Common myeloid progenitor, CD34-positive (primary cell): Measurements from ENCODE around the gene WDR1.

Source experiments
- CTCF ChIA-PET: fragments of 350-600 bp; sonication (Branson Sonifier 250); formaldehyde crosslinking; loops from one replicate; lab custom pipeline; 2021; ENCODE audit warnings: antibody characterized with exemption; lab: Charles Lee
- POLR2A ChIA-PET: fragments of 350-600 bp; sonication (Branson Sonifier 250); formaldehyde crosslinking; loops from one replicate; lab custom pipeline; 2021; ENCODE audit warnings: antibody characterized with exemption; lab: Charles Lee
- DNase-seq, 3 donors: peaks; one replicate each; pipeline versions ENCODE4 v3.0.0 to v3.0.0-alpha.2; 2013
- H3K27ac ChIP-seq, 2 experiments: 1 replicate in 1 of 2; 2 replicates in 1 of 2; pipeline ENCODE4 v1.7.0; 2013; ENCODE audit warnings: inconsistent platforms in 2 of 2, low read length in 2 of 2, mild to moderate bottlenecking in 2 of 2, low read depth in 1 of 2, moderate library complexity in 1 of 2; ENCODE audit not compliant: severe bottlenecking in 2 of 2, insufficient read depth in 1 of 2, poor library complexity in 1 of 2
- H3K27me3 ChIP-seq, 5 experiments: replicated peaks in 2 of 5; 1 replicate in 3 of 5; 2 replicates in 2 of 5; pipeline versions ENCODE4 v1.6.1 to v1.7.0; 2013; ENCODE audit warnings: low read length in 4 of 5, mild to moderate bottlenecking in 2 of 5, moderate library complexity in 2 of 5, inconsistent platforms in 1 of 5; ENCODE audit not compliant: insufficient read depth in 5 of 5, control insufficient read depth in 4 of 5
- H3K36me3 ChIP-seq, 4 experiments: 1 replicate in 2 of 4; 2 replicates in 2 of 4; pipeline versions ENCODE4 v1.6.1 to v1.7.0; 2013; ENCODE audit warnings: low read length in 3 of 4, control low read depth in 1 of 4, mild to moderate bottlenecking in 1 of 4; ENCODE audit not compliant: control insufficient read depth in 4 of 4, insufficient read depth in 4 of 4
- H3K4me1 ChIP-seq, 4 experiments: 1 replicate in 3 of 4; 2 replicates in 1 of 4; pipeline versions ENCODE4 v1.6.1 to v1.7.1; 2013; ENCODE audit warnings: low read length in 3 of 4, mild to moderate bottlenecking in 3 of 4, control low read depth in 1 of 4, inconsistent platforms in 1 of 4, moderate library complexity in 1 of 4; ENCODE audit not compliant: control insufficient read depth in 4 of 4, insufficient read depth in 4 of 4; ENCODE audit errors: control extremely low read depth in 1 of 4
- H3K4me3 ChIP-seq, 7 experiments: 1 replicate in 4 of 7; 2 replicates in 3 of 7; pipeline versions ENCODE4 v1.5.1 to v1.7.0; 2013; ENCODE audit warnings: mild to moderate bottlenecking in 7 of 7, low read length in 6 of 7, moderate library complexity in 6 of 7, inconsistent platforms in 2 of 7, low read depth in 2 of 7, control low read depth in 1 of 7; ENCODE audit not compliant: insufficient read depth in 4 of 7, control insufficient read depth in 1 of 7; ENCODE audit errors: extremely low read depth in 1 of 7
- H3K9me3 ChIP-seq, 5 experiments: 1 replicate in 4 of 5; 2 replicates in 1 of 5; pipeline versions ENCODE4 v1.6.1 to v1.7.1; 2013; ENCODE audit warnings: low read length in 4 of 5, mild to moderate bottlenecking in 2 of 5, inconsistent platforms in 1 of 5, low read depth in 1 of 5, moderate library complexity in 1 of 5; ENCODE audit not compliant: control insufficient read depth in 4 of 5, insufficient read depth in 2 of 5; ENCODE audit errors: control extremely low read depth in 1 of 5
- WGBS: methylation state at CpG from one replicate; pipeline ENCODE4 v1.1.5; 2013; ENCODE audit not compliant: insufficient coverage; 5-methylcytosine and 5-hydroxymethylcytosine counted together

The WDR1 gene

GRCh38 chr4:10104991-10105276, 11.7 kb downstream of the WDR1 start:
- CTCF ChIA-PET = interaction anchor here (0.9 to 2.7 kb wide), 3 partner anchors 10 to 53 kb away, joined by 3 to 11 read pairs (median 4); no protein-coding TSS in a partner anchor
- POLR2A ChIA-PET = no interaction called here

GRCh38 chr4:10104211-10104990, 12.2 kb downstream of the WDR1 start:
- CTCF ChIA-PET = interaction anchor here (0.6 to 2.7 kb wide), 6 partner anchors 9 to 54 kb away, joined by 3 to 12 read pairs (median 4); no protein-coding TSS in a partner anchor
- Histone ChIP-seq H3K27me3 (no peaks in the 10 kb centered on the region), H3K36me3 (peaks cover 5 to 86% (median 50%) of the 10 kb centered on the region in 4 experiments), H3K27ac (peak overlapping the region; percentile 5 to 38), H3K4me1 (peaks cover 2 to 53% (median 43%) of the 10 kb centered on the region in 4 experiments), H3K9me3 (no peaks in the 10 kb centered on the region), H3K4me3 (no peak overlapping the region)
- 95% methylated on average over 10 of the region's 11 CpGs for WGBS
- POLR2A ChIA-PET = interaction anchor here (1.4 kb wide), 1 partner anchor 13 kb away, joined by 5 read pairs; no protein-coding TSS in a partner anchor
- no peak for DNase-seq

More at GRCh38 chr4:10104991-10105276, 11.7 kb downstream of the WDR1 start:
- Histone ChIP-seq H3K9me3 (no peaks in the 10 kb centered on the region), H3K4me1 (peaks cover 2 to 48% (median 41%) of the 10 kb centered on the region in 4 experiments), H3K27ac (peak overlapping the region; percentile 5 to 38), H3K27me3 (no peaks in the 10 kb centered on the region), H3K36me3 (peaks cover 5 to 86% (median 50%) of the 10 kb centered on the region in 4 experiments), H3K4me3 (no peak overlapping the region)
- WGBS = 97% methylated on average over 6 of the region's 6 CpGs
- DNase-seq = no peak

GRCh38 chr4:10102474-10103332, 13.9 kb downstream of the WDR1 start:
- peaks cover 2 to 66% (median 55%) of the 10 kb centered on the region in 4 experiments for H3K4me1 ChIP-seq
- H3K9me3 ChIP-seq = no peaks in the 10 kb centered on the region
- ChIA-PET POLR2A (interaction anchor here (1.2 to 1.4 kb wide), 2 partner anchors 10 to 14 kb away, joined by 3 to 5 read pairs; no protein-coding TSS in a partner anchor), CTCF (interaction anchor here (1.5 to 2.7 kb wide), 4 partner anchors 7 to 28 kb away, joined by 3 to 12 read pairs (median 9); no protein-coding TSS in a partner anchor)
- H3K27me3 ChIP-seq = no peaks in the 10 kb centered on the region
- DNase-seq = no peak
- no peak overlapping the region for H3K27ac ChIP-seq
- H3K36me3 ChIP-seq = peaks cover 5 to 85% (median 51%) of the 10 kb centered on the region in 4 experiments
- 96% methylated on average over 9 of the region's 13 CpGs for WGBS
- no peak overlapping the region for H3K4me3 ChIP-seq

- 95% methylated on average over 14 of the region's 14 CpGs for WGBS
- Histone ChIP-seq H3K9me3 (no peaks in the 10 kb centered on the region), H3K36me3 (peaks cover 11 to 86% (median 52%) of the 10 kb centered on the region in 4 experiments), H3K27me3 (no peaks in the 10 kb centered on the region), H3K27ac (peak overlapping the region in 1 of 2 experiments; percentile 9), H3K4me3 (no peak overlapping the region), H3K4me1 (peaks cover 2 to 67% (median 56%) of the 10 kb centered on the region in 4 experiments)
- ChIA-PET POLR2A (interaction anchor here (1.2 to 2.0 kb wide), 2 partner anchors 11 to 15 kb away, joined by 3 to 6 read pairs; partner anchors contain the start of gene WDR1), CTCF (interaction anchor here (0.9 to 2.5 kb wide), 4 partner anchors 10 to 302 kb away, joined by 3 to 12 read pairs (median 5); no protein-coding TSS in a partner anchor)
- DNase-seq = no peak
Measured at GRCh38 chr4:10101671-10102473, 14.7 kb downstream of the WDR1 start.

GRCh38 chr4:10100734-10101216, 15.8 kb downstream of the WDR1 start:
- Histone ChIP-seq H3K4me3 (peak overlapping the region in 1 of 7 experiments; percentile 16), H3K36me3 (peaks cover 11 to 84% (median 54%) of the 10 kb centered on the region in 4 experiments), H3K27me3 (no peaks in the 10 kb centered on the region), H3K4me1 (peaks cover 4 to 70% (median 60%) of the 10 kb centered on the region in 4 experiments), H3K9me3 (no peaks in the 10 kb centered on the region), H3K27ac (peak overlapping the region in 1 of 2 experiments; percentile 9)
- peak in 2 of 3 donors; percentile 40 to 55 for DNase-seq
- CTCF ChIA-PET = interaction anchor here (1.8 kb wide), 1 partner anchor 11 kb away, joined by 6 read pairs; no protein-coding TSS in a partner anchor
- 14% methylated on average over 10 of the region's 12 CpGs for WGBS
- POLR2A ChIA-PET = interaction anchor here (2.0 kb wide), 1 partner anchor 17 kb away, joined by 6 read pairs; the partner anchor contains the start of gene WDR1
